Measurements from ENCODE around the gene HM13. TPM values are rescaled to one million over a fixed set of nuclear protein-coding genes. Genes with fewer than 3 reads are reported as not detected.

Gene HM13
- total RNA-seq, 6 experiments from 2014 or later: 265 to 332 (median 284) TPM

DNA sequence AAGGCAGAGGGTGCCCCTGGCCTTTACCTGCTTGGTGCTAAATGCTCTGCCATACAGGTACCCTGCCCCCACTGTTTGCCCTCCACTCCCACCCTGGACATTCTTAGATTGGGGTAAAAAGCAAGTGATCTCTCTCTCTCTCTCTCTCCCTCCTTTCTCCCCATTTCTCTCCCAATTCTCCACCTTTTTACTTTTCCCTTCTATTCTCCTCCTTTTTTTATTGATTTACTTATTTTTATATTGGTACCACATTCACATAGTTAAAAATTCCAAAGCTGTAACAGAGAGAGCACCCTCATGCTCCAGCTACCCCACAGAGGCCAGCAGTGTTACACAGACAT, 53.1 kb downstream of the HM13 start:
- Mint-ChIP-seq H3K4me3 (no peak overlapping the region), H3K27ac (peak overlapping the region; percentile 94; the same call in 1 of the 2 replicates), H3K36me3 (ENCODE audit: low read depth) (peaks cover 14% of the 10 kb centered on the region), H3K9me3 (no peaks in the 10 kb centered on the region), H3K4me1 (ENCODE audit: low read depth) (peaks cover 56% of the 10 kb centered on the region), H3K27me3 (ENCODE audit: insufficient read depth) (peaks cover 11% of the 10 kb centered on the region)
- TF ChIP-seq, protein P1, sequence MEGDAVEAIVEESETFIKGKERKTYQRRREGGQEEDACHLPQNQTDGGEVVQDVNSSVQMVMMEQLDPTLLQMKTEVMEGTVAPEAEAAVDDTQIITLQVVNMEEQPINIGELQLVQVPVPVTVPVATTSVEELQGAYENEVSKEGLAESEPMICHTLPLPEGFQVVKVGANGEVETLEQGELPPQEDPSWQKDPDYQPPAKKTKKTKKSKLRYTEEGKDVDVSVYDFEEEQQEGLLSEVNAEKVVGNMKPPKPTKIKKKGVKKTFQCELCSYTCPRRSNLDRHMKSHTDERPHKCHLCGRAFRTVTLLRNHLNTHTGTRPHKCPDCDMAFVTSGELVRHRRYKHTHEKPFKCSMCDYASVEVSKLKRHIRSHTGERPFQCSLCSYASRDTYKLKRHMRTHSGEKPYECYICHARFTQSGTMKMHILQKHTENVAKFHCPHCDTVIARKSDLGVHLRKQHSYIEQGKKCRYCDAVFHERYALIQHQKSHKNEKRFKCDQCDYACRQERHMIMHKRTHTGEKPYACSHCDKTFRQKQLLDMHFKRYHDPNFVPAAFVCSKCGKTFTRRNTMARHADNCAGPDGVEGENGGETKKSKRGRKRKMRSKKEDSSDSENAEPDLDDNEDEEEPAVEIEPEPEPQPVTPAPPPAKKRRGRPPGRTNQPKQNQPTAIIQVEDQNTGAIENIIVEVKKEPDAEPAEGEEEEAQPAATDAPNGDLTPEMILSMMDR (IDR thresholded peaks at IDR 0.05): no peak
- no peak for DNase-seq

DNA sequence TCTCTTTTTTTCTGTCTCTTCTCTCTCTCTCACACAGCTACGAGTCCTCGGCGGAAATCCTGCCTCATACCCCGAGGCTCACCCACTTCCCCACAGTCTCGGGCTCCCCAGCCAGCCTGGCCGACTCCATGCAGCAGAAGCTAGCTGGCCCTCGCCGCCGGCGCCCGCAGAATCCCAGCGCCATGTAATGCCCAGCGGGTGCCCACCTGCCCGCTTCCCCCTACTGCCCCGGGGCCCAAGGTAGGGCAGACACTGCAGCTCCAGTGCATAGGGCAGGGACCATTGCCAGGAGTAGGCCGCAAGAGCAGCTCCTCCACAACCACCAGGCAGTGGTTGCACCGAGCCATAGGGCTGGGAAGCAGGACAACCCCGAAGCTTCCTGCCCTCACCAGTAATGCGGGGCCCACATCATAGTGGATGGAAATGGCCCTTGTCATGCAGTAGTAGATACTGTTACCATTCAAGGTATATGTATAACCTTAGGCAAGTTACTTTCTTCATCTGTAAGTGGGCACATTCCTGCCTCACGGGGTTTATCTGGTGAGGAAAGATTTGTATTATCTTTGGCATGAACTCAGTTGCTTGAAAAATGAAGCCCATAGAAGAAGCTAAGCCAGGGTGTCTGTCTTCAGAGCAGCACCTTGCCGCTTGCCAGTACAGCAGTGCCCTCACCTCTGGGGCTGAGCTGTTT, 53.9 kb downstream of the HM13 start:
- DNase-seq: no peak
- H3K27me3 Mint-ChIP-seq (ENCODE audit: insufficient read depth): peaks cover 15% of the 10 kb centered on the region
- H3K9me3 Mint-ChIP-seq: no peaks in the 10 kb centered on the region
- TF ChIP-seq, protein P1 (IDR thresholded peaks at IDR 0.05): peak; percentile 58
- peaks cover 60% of the 10 kb centered on the region for H3K4me1 Mint-ChIP-seq (ENCODE audit: low read depth)
- H3K36me3 Mint-ChIP-seq (ENCODE audit: low read depth): peaks cover 8% of the 10 kb centered on the region; the same call in 1 of the 2 replicates
- peak overlapping the region; percentile 94 for H3K27ac Mint-ChIP-seq
- H3K4me3 Mint-ChIP-seq: no peak overlapping the region; the same call in 1 of the 2 replicates

DNA sequence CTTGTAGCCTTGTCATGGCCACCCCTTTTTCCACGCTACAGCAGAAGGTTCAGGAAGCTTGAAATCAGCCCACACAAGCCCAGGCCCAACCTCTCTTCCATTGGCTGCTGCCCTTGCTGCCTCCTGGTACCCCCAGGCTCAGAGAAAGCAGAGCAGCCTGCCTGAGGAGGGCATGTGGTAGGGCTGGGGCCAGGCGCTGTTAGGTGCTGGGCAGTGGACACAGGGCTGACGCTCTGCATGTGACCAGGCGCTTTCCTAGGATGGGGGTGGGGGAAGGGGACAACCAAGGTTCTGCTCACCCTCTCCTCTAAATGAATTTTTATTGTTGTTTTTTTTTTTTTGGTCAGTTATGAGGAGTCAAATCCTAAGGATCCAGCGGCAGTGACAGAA, 54.5 kb downstream of the HM13 start:
- Mint-ChIP-seq H3K27me3 (ENCODE audit: insufficient read depth) (peaks cover 17% of the 10 kb centered on the region), H3K9me3 (no peaks in the 10 kb centered on the region; the same call in 1 of the 2 replicates), H3K36me3 (ENCODE audit: low read depth) (peaks cover 8% of the 10 kb centered on the region; the same call in 1 of the 2 replicates), H3K4me1 (ENCODE audit: low read depth) (peaks cover 66% of the 10 kb centered on the region), H3K4me3 (no peak overlapping the region; the same call in 1 of the 2 replicates), H3K27ac (peak overlapping the region; percentile 94)
- no peak for DNase-seq
- TF ChIP-seq, protein P1 (IDR thresholded peaks at IDR 0.05): no peak

GRCh38 chr20:31569163-31570020, 55.1 kb downstream of the HM13 start:
- Mint-ChIP-seq H3K27me3 (ENCODE audit: insufficient read depth) (peaks cover 17% of the 10 kb centered on the region), H3K4me3 (no peak overlapping the region), H3K36me3 (ENCODE audit: low read depth) (peaks cover 2% of the 10 kb centered on the region; the same call in 1 of the 2 replicates), H3K4me1 (ENCODE audit: low read depth) (peaks cover 72% of the 10 kb centered on the region), H3K27ac (peak overlapping the region; percentile 94), H3K9me3 (no peaks in the 10 kb centered on the region; the same call in 1 of the 2 replicates)
- DNase-seq: peak; percentile 51
- TF ChIP-seq, protein P1 (IDR thresholded peaks at IDR 0.05): peak; percentile 94

DNA sequence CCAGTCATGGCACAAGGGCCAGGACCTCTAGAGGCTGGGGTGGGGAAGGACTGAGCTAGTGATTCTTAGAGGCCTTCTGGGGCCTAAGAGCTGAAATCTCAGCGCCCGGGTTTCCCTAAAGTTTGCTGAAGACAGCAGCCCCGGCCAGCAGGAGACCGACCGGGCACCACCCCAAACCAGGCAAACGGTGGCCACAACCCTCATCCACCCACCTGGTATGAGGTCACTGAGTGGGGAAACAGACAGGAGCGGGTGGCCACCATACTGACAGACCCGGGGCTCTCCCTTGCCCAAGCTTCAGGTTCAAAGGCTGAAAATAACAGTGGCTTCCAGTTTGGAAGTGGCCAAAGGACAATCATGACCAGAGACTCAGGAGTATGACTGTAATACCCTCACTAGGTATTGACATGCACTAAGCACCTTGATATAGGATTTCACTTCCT, 55.8 kb downstream of the HM13 start:
- H3K27me3 Mint-ChIP-seq (ENCODE audit: insufficient read depth): peaks cover 17% of the 10 kb centered on the region
- H3K4me1 Mint-ChIP-seq (ENCODE audit: low read depth): peaks cover 72% of the 10 kb centered on the region
- DNase-seq: no peak
- H3K9me3 Mint-ChIP-seq: no peaks in the 10 kb centered on the region; the same call in 1 of the 2 replicates
- TF ChIP-seq, protein P1 (IDR thresholded peaks at IDR 0.05): no peak
- H3K36me3 Mint-ChIP-seq (ENCODE audit: low read depth): no peaks in the 10 kb centered on the region; the same call in 1 of the 2 replicates
- H3K27ac Mint-ChIP-seq: peak overlapping the region; percentile 94
- H3K4me3 Mint-ChIP-seq: no peak overlapping the region
